Endothelial cell of coronary artery (primary cell): ENCODE measurements around the gene ELOA2. TPM values are rescaled to one million over a fixed set of nuclear protein-coding genes. Genes with fewer than 3 reads are reported as not detected.

Experiments used
- total RNA-seq: library from RNA; depleted of rRNA; stranded (reverse); fragments of >200 nt; gene quantifications from 2 replicates; pipeline ENCODE4 v1.2.3, GENCODE V29; 2014

Gene ELOA2
- total RNA-seq, result not detected in 2 replicates

GRCh38 chr18:47035156-47035671 lies at the start of gene ELOA2:
ELOA2 (minus strand) TSS chr18:47035621; CDS start chr18:47035264, 357 bp downstream.

Other genes starting within 250 kb of the ELOA2 start
- 11.3 and 14.1 TPM in 2 replicates for gene PIAS2, start 118.1 kb downstream of the ELOA2 start, total RNA-seq
- 0.38 and 0.72 TPM in 2 replicates for gene KATNAL2, start 118.0 kb downstream of the ELOA2 start, total RNA-seq
- gene HDHD2, start 114.9 kb upstream of the ELOA2 start, total RNA-seq, result 11.4 and 15.7 TPM in 2 replicates
- gene IER3IP1, start 140.7 kb upstream of the ELOA2 start, total RNA-seq, result 51.3 and 53.6 TPM in 2 replicates
- gene SKOR2, start 216.0 kb upstream of the ELOA2 start, total RNA-seq, result not detected in 2 replicates